Measurements from ENCODE around the gene GGT6.
A peak's percentile ranks its signal among the peaks of the same experiment; 100 is the strongest.
"Not testable (repeated sequence)": the region's sequence is repeated elsewhere in the genome, so short reads cannot be mapped to it uniquely, and the experiment has no call there.

GGT6 gene

GRCh38 chr17:4584101-4584916, 23.9 kb upstream of the GGT6 start, which contains the start of gene SMTNL2:
TSS of gene SMTNL2 (plus strand) at chr17:4584529. CDS start at chr17:4584606, 77 bp downstream.
- peak; percentile 38 for TF ChIP-seq CTCF (conservative IDR thresholded peaks at IDR 0.05)
- peak within 1 kb of the TSS; percentile 66 for H3K27ac ChIP-seq

DNA sequence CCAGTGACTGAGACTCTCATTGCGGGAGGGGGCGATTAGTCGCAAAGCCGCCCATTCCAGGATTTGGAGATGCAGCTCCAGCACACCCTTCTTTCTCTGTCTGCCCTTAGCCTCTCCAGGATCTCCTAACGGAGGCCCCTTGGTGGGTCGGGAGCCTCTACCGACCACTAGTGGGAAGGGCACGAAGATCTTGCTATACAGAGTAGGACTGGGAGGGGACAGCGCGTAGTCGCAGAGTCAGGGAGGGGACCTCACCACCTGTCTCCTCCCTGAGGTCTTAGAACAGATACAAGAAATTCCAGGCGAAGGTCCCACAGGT, 23.4 kb upstream of the GGT6 start:
- H3K27ac ChIP-seq, result peak overlapping the region; percentile 66
- peak; percentile 75 for TF ChIP-seq CTCF (conservative IDR thresholded peaks at IDR 0.05)

- H3K27ac ChIP-seq, result no peak overlapping the region
- TF ChIP-seq CTCF (conservative IDR thresholded peaks at IDR 0.05), result no peak
These were observed 22.8 kb upstream of the GGT6 start for GRCh38 chr17:4583206-4583605.

GRCh38 chr17:4582691-4583090, 22.3 kb upstream of the GGT6 start:
- TF ChIP-seq CTCF (conservative IDR thresholded peaks at IDR 0.05), result no peak
- H3K27ac ChIP-seq, result no peak overlapping the region

GRCh38 chr17:4582101-4582501, 21.7 kb upstream of the GGT6 start:
- H3K27ac ChIP-seq, result no peak overlapping the region
- TF ChIP-seq CTCF (conservative IDR thresholded peaks at IDR 0.05), result no peak

DNA sequence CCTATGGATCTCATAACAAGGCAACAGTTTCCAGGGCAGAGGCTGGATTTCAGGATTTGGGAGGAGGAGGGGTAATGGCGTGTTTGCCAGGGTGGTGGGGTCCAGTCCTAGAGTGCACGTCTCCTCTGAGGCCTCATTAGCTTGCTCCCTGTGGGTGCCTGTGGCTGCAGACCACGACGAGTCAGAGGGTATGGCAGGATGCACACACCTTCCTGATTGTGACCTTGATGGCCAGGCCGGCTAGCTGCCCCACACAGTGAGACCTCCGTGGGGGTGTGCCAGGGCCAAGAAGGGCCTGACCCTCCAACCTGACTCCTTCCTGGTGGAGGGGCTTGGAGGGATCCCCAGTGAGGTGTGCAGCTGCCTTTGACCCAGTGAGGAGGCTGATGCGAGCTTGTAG, 19.9 kb upstream of the GGT6 start:
- no peak overlapping the region for H3K27ac ChIP-seq
- no peak for TF ChIP-seq CTCF (conservative IDR thresholded peaks at IDR 0.05)

DNA sequence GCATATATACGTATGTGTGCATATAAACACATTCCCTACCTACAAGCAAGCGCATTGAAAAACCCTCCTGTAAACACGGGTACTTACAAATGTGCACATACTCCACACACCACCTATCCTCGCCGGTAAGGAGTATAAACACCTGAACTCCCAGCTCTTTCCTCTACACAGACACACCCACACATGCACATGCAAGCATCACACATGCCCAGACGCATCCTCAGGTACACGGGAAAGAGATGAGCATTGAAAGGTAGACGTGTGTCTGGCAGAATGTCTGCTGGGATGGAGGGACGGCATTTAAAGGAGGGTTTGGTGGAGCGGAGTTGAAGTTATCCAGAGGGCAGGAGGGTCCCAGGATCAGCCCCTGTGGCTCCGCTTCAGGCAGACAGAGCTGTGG, 19.3 kb upstream of the GGT6 start:
- no peak overlapping the region for H3K27ac ChIP-seq
- no peak for TF ChIP-seq CTCF (conservative IDR thresholded peaks at IDR 0.05)

- H3K27ac ChIP-seq, result not testable (repeated sequence)
These were observed 18.0 kb upstream of the GGT6 start for GRCh38 chr17:4578349-4578748.

Measured in VCaP (cell line).